Activated T-cell treated with anti-CD3 and anti-CD28 coated beads, Interleukin-2, amount 50 U/mL, for 24 hours (primary cell): Measurements from ENCODE around the gene MAP3K14.
A peak's percentile ranks its signal among the peaks of the same experiment; 100 is the strongest.
"Not testable (repeated sequence)": the region's sequence is repeated elsewhere in the genome, so short reads cannot be mapped to it uniquely, and the experiment has no call there.

Source experiments
- DNase-seq: peaks from one replicate; pipeline ENCODE4 v3.0.0-alpha.2; 2020
- H3K27ac Mint-ChIP-seq: 2 replicates; pipeline ENCODE4 v1.8.0; 2020; ENCODE audit warnings: mild to moderate bottlenecking, mixed read lengths
- H3K27me3 Mint-ChIP-seq: 2 replicates; pipeline ENCODE4 v1.8.0; 2020; ENCODE audit warnings: mixed read lengths
- H3K36me3 Mint-ChIP-seq: 2 replicates; pipeline ENCODE4 v1.8.0; 2020; ENCODE audit warnings: low read depth, mixed read lengths
- H3K4me1 Mint-ChIP-seq: 2 replicates; pipeline ENCODE4 v1.8.0; 2020; ENCODE audit warnings: low read depth, mixed read lengths
- H3K4me3 Mint-ChIP-seq: 2 replicates; pipeline ENCODE4 v1.8.0; 2020; ENCODE audit warnings: mild to moderate bottlenecking, moderate library complexity, mixed read lengths
- H3K9me3 Mint-ChIP-seq: 2 replicates; pipeline ENCODE4 v1.8.0; 2020; ENCODE audit warnings: mixed read lengths

The MAP3K14 gene

DNA sequence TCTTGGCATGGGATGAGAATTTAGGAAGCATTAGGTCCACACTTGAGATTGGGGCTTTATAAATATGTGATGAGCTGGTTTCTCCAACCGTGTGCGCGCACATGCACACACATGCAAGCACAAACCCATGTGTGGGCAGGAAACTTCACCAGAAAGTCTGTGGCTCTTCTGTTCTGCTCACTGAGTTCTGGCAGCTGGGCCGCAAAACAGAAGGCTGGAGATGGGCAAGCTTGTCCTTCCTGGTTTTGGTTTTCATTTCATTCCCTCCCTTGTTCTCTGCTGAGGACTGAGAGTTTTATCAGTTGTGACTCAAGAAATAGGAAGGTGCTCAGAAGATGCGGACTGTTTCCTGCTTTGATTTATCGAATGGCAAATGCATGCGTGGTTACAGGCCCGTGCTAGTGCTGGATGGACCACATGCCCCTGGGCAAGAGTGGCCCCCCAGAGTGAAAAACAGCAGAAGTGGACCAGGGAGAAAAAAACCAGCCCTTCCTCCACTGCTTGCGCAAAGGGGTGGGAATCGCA is 14.1 kb downstream of the MAP3K14 start:
- H3K27me3 Mint-ChIP-seq: no peaks in the 10 kb centered on the region

GRCh38 chr17:45302220-45302619 is 14.6 kb downstream of the MAP3K14 start:
- H3K4me1 Mint-ChIP-seq: peaks cover 89% of the 10 kb centered on the region
- H3K36me3 Mint-ChIP-seq: peaks cover 89% of the 10 kb centered on the region
- not testable (repeated sequence) for H3K9me3 Mint-ChIP-seq, DNase-seq, H3K27me3 Mint-ChIP-seq, H3K4me3 Mint-ChIP-seq
- peak overlapping the region; percentile 93 for H3K27ac Mint-ChIP-seq

More for the DNA sequence above, 14.1 kb downstream of the MAP3K14 start:
- Mint-ChIP-seq H3K36me3 (peaks cover 89% of the 10 kb centered on the region), H3K9me3 (no peaks in the 10 kb centered on the region), H3K27ac (peak overlapping the region; percentile 93), H3K4me3 (peak overlapping the region; percentile 58), H3K4me1 (peaks cover 90% of the 10 kb centered on the region)
- DNase-seq: no peak

DNA sequence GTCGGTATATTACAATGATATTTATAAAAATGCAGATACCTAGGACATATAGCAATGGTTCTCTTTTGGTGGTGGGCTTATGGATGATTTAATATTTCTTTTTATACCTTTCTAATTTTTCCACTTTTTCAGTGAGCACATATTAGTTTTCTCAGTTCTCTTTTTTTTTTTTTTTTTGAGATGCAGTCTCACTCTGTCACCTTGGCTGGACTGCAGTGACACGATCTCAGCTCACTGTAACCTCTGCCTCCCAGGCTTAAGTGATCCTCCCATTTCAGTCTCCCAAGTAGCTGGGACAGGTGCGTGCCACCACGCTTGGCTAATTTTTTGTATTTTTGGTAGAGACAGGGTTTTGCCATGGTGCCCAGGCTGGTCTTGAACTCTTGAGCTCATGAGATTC is 15.1 kb downstream of the MAP3K14 start:
- Mint-ChIP-seq H3K27ac (peak overlapping the region; percentile 40), H3K36me3 (peaks cover 91% of the 10 kb centered on the region), H3K4me3 (no peak overlapping the region), H3K4me1 (peaks cover 90% of the 10 kb centered on the region), H3K9me3 (no peaks in the 10 kb centered on the region), H3K27me3 (no peaks in the 10 kb centered on the region)
- DNase-seq: no peak

DNA sequence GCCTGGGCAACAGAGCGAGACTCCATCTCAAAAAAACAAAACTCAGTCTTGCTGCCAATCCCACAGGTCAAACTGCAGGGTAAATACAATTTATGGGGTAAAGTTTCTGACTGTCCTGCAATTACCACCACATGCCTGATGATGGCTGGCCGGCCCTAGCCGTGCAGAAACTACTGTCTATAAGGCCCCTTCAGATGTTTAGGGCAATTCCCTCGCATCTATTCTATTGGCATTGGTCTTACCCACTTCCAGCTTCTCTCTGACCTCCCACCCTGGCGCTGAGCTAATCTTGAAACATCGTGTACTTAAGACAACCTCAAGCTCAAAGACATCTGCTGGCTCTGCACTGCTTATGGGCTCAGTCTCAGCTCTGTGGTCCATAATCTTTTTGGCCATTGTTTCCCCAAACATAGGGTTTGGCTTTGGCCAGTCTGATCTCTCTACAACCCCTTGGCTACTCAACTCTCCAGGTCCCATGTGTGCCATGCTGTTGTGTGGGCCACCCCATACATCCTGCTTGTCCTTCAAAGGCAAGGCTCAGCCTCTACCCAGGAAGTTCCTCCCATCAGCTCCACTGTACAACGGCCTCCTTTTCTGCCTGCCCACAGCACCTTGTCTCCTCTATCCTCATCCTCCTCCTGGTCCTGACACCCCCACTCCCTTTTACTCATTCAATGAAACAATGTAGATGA is 16.6 kb downstream of the MAP3K14 start:
- H3K9me3 Mint-ChIP-seq: no peaks in the 10 kb centered on the region
- DNase-seq: no peak
- H3K4me1 Mint-ChIP-seq: peaks cover 91% of the 10 kb centered on the region
- H3K27ac Mint-ChIP-seq: peak overlapping the region; percentile 81
- H3K4me3 Mint-ChIP-seq: no peak overlapping the region
- peaks cover 92% of the 10 kb centered on the region for H3K36me3 Mint-ChIP-seq
- H3K27me3 Mint-ChIP-seq: no peaks in the 10 kb centered on the region

- Mint-ChIP-seq H3K4me1 (peaks cover 94% of the 10 kb centered on the region), H3K27ac (peak overlapping the region; percentile 81), H3K36me3 (peaks cover 95% of the 10 kb centered on the region), H3K27me3 (no peaks in the 10 kb centered on the region), H3K4me3 (no peak overlapping the region), H3K9me3 (no peaks in the 10 kb centered on the region)
- DNase-seq: no peak
Measured at GRCh38 chr17:45299361-45299760, 17.5 kb downstream of the MAP3K14 start.

- H3K4me3 Mint-ChIP-seq: no peak overlapping the region
- DNase-seq: no peak
- peaks cover 96% of the 10 kb centered on the region for H3K36me3 Mint-ChIP-seq
- H3K27ac Mint-ChIP-seq: peak overlapping the region; percentile 77
- no peaks in the 10 kb centered on the region for H3K27me3 Mint-ChIP-seq
- H3K4me1 Mint-ChIP-seq: peaks cover 95% of the 10 kb centered on the region
- H3K9me3 Mint-ChIP-seq: no peaks in the 10 kb centered on the region
Measured at GRCh38 chr17:45298546-45299285, 18.1 kb downstream of the MAP3K14 start.

DNA sequence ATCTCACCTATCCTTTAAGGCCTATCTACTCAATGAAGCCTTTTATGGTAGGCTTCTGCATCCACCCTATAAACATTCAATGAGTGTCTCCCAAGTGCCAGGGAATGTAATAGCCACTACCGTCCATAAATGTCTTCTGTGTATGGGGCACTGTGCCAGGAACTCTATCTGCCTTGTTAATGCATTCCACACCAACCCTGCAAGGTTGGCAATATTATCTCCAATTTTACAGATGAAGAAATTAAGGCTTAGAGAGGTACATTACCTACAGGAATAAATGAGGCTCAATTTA is 20.0 kb downstream of the MAP3K14 start:
- no peak overlapping the region for H3K4me3 Mint-ChIP-seq
- H3K27me3 Mint-ChIP-seq: no peaks in the 10 kb centered on the region
- peaks cover 95% of the 10 kb centered on the region for H3K4me1 Mint-ChIP-seq
- no peaks in the 10 kb centered on the region for H3K9me3 Mint-ChIP-seq
- peaks cover 100% of the 10 kb centered on the region for H3K36me3 Mint-ChIP-seq
- peak overlapping the region; percentile 91 for H3K27ac Mint-ChIP-seq
- no peak for DNase-seq

DNA sequence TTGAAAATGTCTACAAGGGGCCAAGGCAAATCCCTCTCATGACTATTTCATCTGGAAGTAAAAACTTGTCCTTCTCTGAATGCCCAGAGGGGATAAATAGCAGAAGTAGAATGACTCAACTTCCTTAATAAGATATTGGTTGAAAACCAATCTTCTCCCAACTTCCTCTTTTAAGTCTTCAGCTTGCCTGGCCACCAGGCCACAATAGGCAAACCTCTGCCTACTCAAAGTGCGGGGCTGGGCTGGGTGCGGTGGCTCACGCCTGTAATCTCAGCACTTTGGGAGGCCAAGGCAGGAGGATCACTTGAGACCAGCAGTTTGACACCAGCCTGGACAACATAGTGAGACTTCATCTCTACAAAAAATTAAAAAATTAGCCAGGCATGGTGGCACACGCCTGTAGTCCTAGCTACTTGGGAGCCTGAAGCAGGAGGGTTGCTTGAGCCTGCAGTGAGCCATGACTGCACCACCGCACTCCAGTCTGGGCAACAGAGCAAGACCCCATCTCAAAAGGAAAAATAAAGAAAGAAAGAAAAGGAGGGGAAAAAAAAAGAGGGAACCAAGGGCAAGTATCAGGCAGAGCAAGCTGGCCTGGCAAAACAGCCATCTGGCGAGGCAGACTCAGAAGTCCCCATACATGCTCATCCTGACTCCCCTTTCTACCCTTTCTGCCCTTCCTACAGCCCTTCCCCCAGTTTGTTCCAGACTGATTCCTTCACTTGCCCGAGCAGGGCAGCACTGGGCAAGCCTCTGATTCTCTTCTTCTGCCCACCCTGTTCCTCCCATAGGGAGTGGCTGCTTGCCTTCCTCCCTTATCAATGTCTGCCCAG is 20.6 kb downstream of the MAP3K14 start:
- Mint-ChIP-seq H3K36me3 (peaks cover 100% of the 10 kb centered on the region), H3K4me3 (no peak overlapping the region), H3K27me3 (no peaks in the 10 kb centered on the region)

DNA sequence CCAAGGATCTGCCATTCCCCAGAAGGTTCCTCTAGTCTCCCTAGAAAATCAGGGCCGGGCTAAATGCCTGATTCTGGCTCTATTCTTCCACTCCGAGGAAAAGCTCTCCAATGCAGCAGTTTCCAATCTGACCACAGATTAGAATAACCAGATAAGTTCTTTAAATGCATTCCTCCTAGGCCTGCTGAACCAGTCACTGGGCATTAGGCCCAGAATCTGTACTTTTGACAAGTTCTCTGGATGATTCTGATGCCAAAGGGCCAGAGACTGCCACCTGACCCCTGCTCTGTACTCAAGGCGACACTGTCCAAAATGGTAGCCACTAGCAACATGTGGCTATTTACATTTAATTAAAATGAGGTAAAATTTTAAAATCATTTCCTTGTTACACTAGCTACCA is 22.3 kb downstream of the MAP3K14 start:
- Mint-ChIP-seq H3K4me3 (no peak overlapping the region), H3K27me3 (no peaks in the 10 kb centered on the region), H3K4me1 (peaks cover 91% of the 10 kb centered on the region), H3K9me3 (no peaks in the 10 kb centered on the region), H3K36me3 (peaks cover 100% of the 10 kb centered on the region), H3K27ac (peak overlapping the region; percentile 88)
- DNase-seq: no peak

More for the DNA sequence above, 20.6 kb downstream of the MAP3K14 start:
- peak overlapping the region; percentile 91 for H3K27ac Mint-ChIP-seq
- no peaks in the 10 kb centered on the region for H3K9me3 Mint-ChIP-seq
- H3K4me1 Mint-ChIP-seq: peaks cover 95% of the 10 kb centered on the region
- no peak for DNase-seq

- peaks cover 100% of the 10 kb centered on the region for H3K36me3 Mint-ChIP-seq
- peaks cover 82% of the 10 kb centered on the region for H3K4me1 Mint-ChIP-seq
- no peak for DNase-seq
- no peaks in the 10 kb centered on the region for H3K27me3 Mint-ChIP-seq
- no peaks in the 10 kb centered on the region for H3K9me3 Mint-ChIP-seq
- peak overlapping the region; percentile 88 for H3K27ac Mint-ChIP-seq
- peak overlapping the region; percentile 3 for H3K4me3 Mint-ChIP-seq
Measured at GRCh38 chr17:45293413-45294211, 23.2 kb downstream of the MAP3K14 start.

GRCh38 chr17:45292696-45293412 is 24.0 kb downstream of the MAP3K14 start:
- DNase-seq: no peak
- no peaks in the 10 kb centered on the region for H3K27me3 Mint-ChIP-seq
- peaks cover 100% of the 10 kb centered on the region for H3K36me3 Mint-ChIP-seq
- H3K4me3 Mint-ChIP-seq: no peak overlapping the region
- peak overlapping the region; percentile 88 for H3K27ac Mint-ChIP-seq
- peaks cover 75% of the 10 kb centered on the region for H3K4me1 Mint-ChIP-seq
- no peaks in the 10 kb centered on the region for H3K9me3 Mint-ChIP-seq

GRCh38 chr17:45291171-45291805 is 25.5 kb downstream of the MAP3K14 start:
- peaks cover 60% of the 10 kb centered on the region for H3K4me1 Mint-ChIP-seq
- H3K27ac Mint-ChIP-seq: peak overlapping the region; percentile 88
- no peaks in the 10 kb centered on the region for H3K9me3 Mint-ChIP-seq
- no peaks in the 10 kb centered on the region for H3K27me3 Mint-ChIP-seq
- DNase-seq: no peak
- H3K36me3 Mint-ChIP-seq: peaks cover 100% of the 10 kb centered on the region
- H3K4me3 Mint-ChIP-seq: no peak overlapping the region

- Mint-ChIP-seq H3K27me3 (no peaks in the 10 kb centered on the region), H3K4me3 (no peak overlapping the region), H3K4me1 (peaks cover 53% of the 10 kb centered on the region), H3K27ac (peak overlapping the region; percentile 88), H3K9me3 (no peaks in the 10 kb centered on the region), H3K36me3 (peaks cover 99% of the 10 kb centered on the region)
- DNase-seq: no peak
Measured at GRCh38 chr17:45290269-45290765, 26.5 kb downstream of the MAP3K14 start.
